ENCODE measurements around the gene DDAH2. TPM values are rescaled to one million over a fixed set of nuclear protein-coding genes. Genes with fewer than 3 reads are reported as not detected.

The DDAH2 gene
- total and polyA plus RNA-seq, 10 of the 15 experiments (the other 5 are each of a cell fraction or from before 2014, with no cell fraction given): 0.35 to 9.9 (median 6.2) TPM

- Histone ChIP-seq H3K36me3 (ENCODE audit: control insufficient read depth in 2 of 2, insufficient read depth in 2 of 2, low read length in 1 of 2) (peaks cover 7 to 35% of the 10 kb centered on the region in 2 experiments; a peak in 3 of 4 replicates), H3K9ac (ENCODE audit: control insufficient read depth, insufficient read depth, low read length) (no peak overlapping the region), H3K9me3 (replicated peaks; ENCODE audit: control insufficient read depth, insufficient read depth, low read length) (no peaks in the 10 kb centered on the region), H3K27ac (ENCODE audit: control insufficient read depth, insufficient read depth) (no peak overlapping the region), H4K20me1 (ENCODE audit: control insufficient read depth, insufficient read depth) (no peaks in the 10 kb centered on the region), H3K79me2 (ENCODE audit: control insufficient read depth, insufficient read depth, low read length) (no peaks in the 10 kb centered on the region), H3K4me2 (ENCODE audit: control insufficient read depth, insufficient read depth) (no peak overlapping the region), H3K27me3 (replicated peaks in 1 of 2; ENCODE audit: control insufficient read depth in 2 of 2, insufficient read depth in 2 of 2, low read length in 1 of 2) (no peaks in the 10 kb centered on the region), H2AFZ (ENCODE audit: control insufficient read depth, low read depth, low read length) (no peak overlapping the region), H3K4me1 (ENCODE audit: control insufficient read depth, insufficient read depth, low read length) (no peaks in the 10 kb centered on the region), H3K4me3 (no peak overlapping the region)
- ChIA-PET POLR2A (no interaction called here), SMC1A (ENCODE audit: uncharacterized antibody, unreplicated experiment) (interaction anchor here (0.6 kb wide), 1 partner anchor 42 kb away, joined by 3 read pairs; no protein-coding TSS in a partner anchor), RAD21 (ENCODE audit: unreplicated experiment) (no interaction called here), CTCF (interaction anchor here (1.1 kb wide), 1 partner anchor 190 kb away, joined by 3 read pairs; no protein-coding TSS in a partner anchor)
- FAIRE-seq (no peak), DNase-seq (ENCODE audit: low read depth, low spot score) (no peak), ATAC-seq (no peak)
- no TSS peak for BruUV-seq (replicated peaks)
- TF ChIP-seq NRF1 (conservative IDR thresholded peaks at IDR 0.05; ENCODE audit: low read depth, low read length): no peak
- no peak for TF ChIP-seq ZBTB33 (IDR thresholded peaks at IDR 0.05)
- no peak for TF ChIP-seq GATAD2B (conservative IDR thresholded peaks at IDR 0.05; ENCODE audit: low read depth)
- no peak for TF ChIP-seq RELB (IDR thresholded peaks at IDR 0.05; ENCODE audit: low read depth)
- no peak for TF ChIP-seq NFYA (IDR thresholded peaks at IDR 0.05; ENCODE audit: borderline replicate concordance, low read depth, low read length)
- no peak for TF ChIP-seq HSF1 (IDR thresholded peaks at IDR 0.05; ENCODE audit: low read depth, low read length)
- TF ChIP-seq BRCA1 (IDR thresholded peaks at IDR 0.05; ENCODE audit: low read depth, low read length): no peak
- no peak for TF ChIP-seq ZNF622 (IDR thresholded peaks at IDR 0.05)
- TF ChIP-seq MYB (IDR thresholded peaks at IDR 0.05; ENCODE audit: borderline replicate concordance, low read depth, low read length): no peak
- TF ChIP-seq PML (IDR thresholded peaks at IDR 0.05; ENCODE audit: low read length): no peak
- TF ChIP-seq CHD4 (IDR thresholded peaks at IDR 0.05): no peak
- no peak for TF ChIP-seq ATF2 (IDR thresholded peaks at IDR 0.05; ENCODE audit: low read length)
- TF ChIP-seq MEF2A (IDR thresholded peaks at IDR 0.05; ENCODE audit: insufficient read depth, low read depth, low read length): no peak
- no peak for TF ChIP-seq ASH2L (IDR thresholded peaks at IDR 0.05; ENCODE audit: borderline replicate concordance, low read depth)
- intact Hi-C loops (cut with micrococcal nuclease; ENCODE audit: unreplicated experiment): no loop called here
- WGBS (ENCODE audit: insufficient coverage, insufficient replicate concordance, low lambda C conversion rate, missing lambda C conversion rate): 84% methylated on average over 14 of the region's 14 CpGs
- in situ Hi-C loops (cut with MboI): no loop called here
These were observed 41.0 kb downstream of the DDAH2 start for GRCh38 chr6:31687860-31688693.
